Right lobe of liver (tissue), 6 donors: ENCODE measurements around the gene SFT2D2. TPM values are rescaled to one million over a fixed set of nuclear protein-coding genes. Genes with fewer than 3 reads are reported as not detected.

Experiments used
- ATAC-seq, 4 donors: fragments of 200-7000 bp; cut with Tn5 transposase; one replicate each; pipeline ENCODE4 v1.9.1; 2020; ENCODE audit warnings: mild to moderate bottlenecking in 4 of 4, moderate library complexity in 4 of 4
- DNase-seq, 3 donors: peaks; one replicate each; pipeline ENCODE4 v3.0.0-alpha.2; 2020
- H3K27ac ChIP-seq, 3 donors: fragments of 200-600 bp; one replicate each; pipeline ENCODE4 v1.8.0; 2022
- H3K27me3 ChIP-seq, 2 donors: fragments of 200-600 bp; one replicate each; pipeline ENCODE4 v1.8.0; 2022
- H3K36me3 ChIP-seq, 4 donors: fragments of 200-600 bp; sonication (generic) in 1 of 4; one replicate each; pipeline versions ENCODE4 v1.5.1 to v1.8.0; 2017 to 2022; ENCODE audit warnings: control low read depth in 1 of 4
- H3K4me1 ChIP-seq, 4 donors: fragments of 200-600 bp; sonication (generic) in 1 of 4; one replicate each; pipeline versions ENCODE4 v1.5.1 to v1.8.0; 2017 to 2022; ENCODE audit warnings: control low read depth in 1 of 4
- H3K4me3 ChIP-seq, 3 donors: fragments of 200-600 bp; one replicate each; pipeline ENCODE4 v1.8.0; 2022
- H3K9me3 ChIP-seq, 4 donors: fragments of 200-600 bp; sonication (generic) in 1 of 4; one replicate each; pipeline versions ENCODE4 v1.5.1 to v1.8.0; 2017 to 2022; ENCODE audit warnings: control low read depth in 1 of 4
- POLR2A ChIP-seq: fragments of 450-650 bp; IDR thresholded peaks from one replicate; pipeline ENCODE4 v1.6.1; 2017; ENCODE audit warnings: antibody characterized with exemption, mild to moderate bottlenecking
- WGBS: methylation state at CpG from one replicate; pipeline ENCODE4 v1.1.6; 2018; ENCODE audit warnings: low coverage, low lambda C conversion rate; ENCODE audit not compliant: insufficient coverage; ENCODE audit errors: missing lambda C conversion rate; 5-methylcytosine and 5-hydroxymethylcytosine counted together
- intact Hi-C, 2 donors: fragments of 100-400 bp; cut with DNase I; formaldehyde crosslinking; loops; one replicate each; pipeline versions ENCODE4 v1.11.2 to v1.14.1; 2022
- total RNA-seq, 6 experiments: library from RNA; depleted of rRNA in 2 of 6; stranded (reverse); fragments of >200 nt in 2 of 6; fragmentation: NEBNext Ultra II Directional in 3 of 6; extraction: Animal tissue kit (Norgen Biotek cat#: 25700) in 3 of 6; gene quantifications; one replicate each; pipeline versions ENCODE4 v1.1.0 to v1.2.4, GENCODE V29; 2016 to 2023
- TF ChIP-seq, protein P1 (sequence below), 4 donors: fragments of 200-600 bp in 3 of 4; fragments of 450-650 bp in 1 of 4; IDR thresholded peaks; one replicate each; pipeline versions ENCODE4 v1.5.1 to v1.8.0; 2016 to 2022; ENCODE audit warnings: antibody characterized with exemption in 4 of 4, mild to moderate bottlenecking in 2 of 4
- donor health status: DM: no; HTN: yes; CAD: no.
- donor health status: DM: no; HTN: no; CAD: no.
- donor health status: DM: no; HTN: no; CAD: no.
- donor health status: DM: no; HTN: yes; CAD: no.
- donor health status: DM: no; HTN: yes; CAD: no.

SFT2D2 gene
- total RNA-seq, 6 experiments from 2014 or later = 26.5 to 35.4 (median 29.8) TPM

GRCh38 chr1:168263130-168263529 lies 37.3 kb downstream of the SFT2D2 start:
- Histone ChIP-seq H3K9me3 (no peaks in the 10 kb centered on the region), H3K27ac (no peak overlapping the region), H3K4me1 (peaks cover 0 to 9% (median 3%) of the 10 kb centered on the region in 4 donors), H3K36me3 (no peaks in the 10 kb centered on the region), H3K4me3 (no peak overlapping the region), H3K27me3 (no peaks in the 10 kb centered on the region)
- ATAC-seq = no peak
- no peak for DNase-seq
- intact Hi-C loops = no loop called here
- TF ChIP-seq POLR2A = no peak
- TF ChIP-seq, protein P1, sequence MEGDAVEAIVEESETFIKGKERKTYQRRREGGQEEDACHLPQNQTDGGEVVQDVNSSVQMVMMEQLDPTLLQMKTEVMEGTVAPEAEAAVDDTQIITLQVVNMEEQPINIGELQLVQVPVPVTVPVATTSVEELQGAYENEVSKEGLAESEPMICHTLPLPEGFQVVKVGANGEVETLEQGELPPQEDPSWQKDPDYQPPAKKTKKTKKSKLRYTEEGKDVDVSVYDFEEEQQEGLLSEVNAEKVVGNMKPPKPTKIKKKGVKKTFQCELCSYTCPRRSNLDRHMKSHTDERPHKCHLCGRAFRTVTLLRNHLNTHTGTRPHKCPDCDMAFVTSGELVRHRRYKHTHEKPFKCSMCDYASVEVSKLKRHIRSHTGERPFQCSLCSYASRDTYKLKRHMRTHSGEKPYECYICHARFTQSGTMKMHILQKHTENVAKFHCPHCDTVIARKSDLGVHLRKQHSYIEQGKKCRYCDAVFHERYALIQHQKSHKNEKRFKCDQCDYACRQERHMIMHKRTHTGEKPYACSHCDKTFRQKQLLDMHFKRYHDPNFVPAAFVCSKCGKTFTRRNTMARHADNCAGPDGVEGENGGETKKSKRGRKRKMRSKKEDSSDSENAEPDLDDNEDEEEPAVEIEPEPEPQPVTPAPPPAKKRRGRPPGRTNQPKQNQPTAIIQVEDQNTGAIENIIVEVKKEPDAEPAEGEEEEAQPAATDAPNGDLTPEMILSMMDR (IDR thresholded peaks at IDR 0.05) = no peak
- 89% methylated on average over 4 of the region's 4 CpGs for WGBS

- ATAC-seq = no peak
- no peak for DNase-seq
- no peaks in the 10 kb centered on the region for H3K36me3 ChIP-seq
- H3K27ac ChIP-seq = no peak overlapping the region
- H3K4me1 ChIP-seq = peaks cover 0 to 9% (median 3%) of the 10 kb centered on the region in 4 donors
- intact Hi-C loops = no loop called here
- TF ChIP-seq, protein P1 (IDR thresholded peaks at IDR 0.05) = no peak
- TF ChIP-seq POLR2A = no peak
- H3K4me3 ChIP-seq = no peak overlapping the region
- WGBS = 85% methylated on average over 4 of the region's 7 CpGs
- no peaks in the 10 kb centered on the region for H3K9me3 ChIP-seq
- no peaks in the 10 kb centered on the region for H3K27me3 ChIP-seq
Observed at GRCh38 chr1:168264296-168264695, 38.5 kb downstream of the SFT2D2 start.

GRCh38 chr1:168265596-168265995 lies 39.8 kb downstream of the SFT2D2 start:
- TF ChIP-seq, protein P1 (IDR thresholded peaks at IDR 0.05) = no peak
- TF ChIP-seq POLR2A = no peak
- ATAC-seq (no peak), DNase-seq (no peak)
- Histone ChIP-seq H3K9me3 (no peaks in the 10 kb centered on the region), H3K27me3 (no peaks in the 10 kb centered on the region), H3K4me1 (peaks cover 0 to 9% (median 3%) of the 10 kb centered on the region in 4 donors), H3K4me3 (no peak overlapping the region), H3K36me3 (no peaks in the 10 kb centered on the region), H3K27ac (no peak overlapping the region)
- WGBS = no CpG with 5 or more reads among the region's 1 CpG
- intact Hi-C loops = no loop called here

DNA sequence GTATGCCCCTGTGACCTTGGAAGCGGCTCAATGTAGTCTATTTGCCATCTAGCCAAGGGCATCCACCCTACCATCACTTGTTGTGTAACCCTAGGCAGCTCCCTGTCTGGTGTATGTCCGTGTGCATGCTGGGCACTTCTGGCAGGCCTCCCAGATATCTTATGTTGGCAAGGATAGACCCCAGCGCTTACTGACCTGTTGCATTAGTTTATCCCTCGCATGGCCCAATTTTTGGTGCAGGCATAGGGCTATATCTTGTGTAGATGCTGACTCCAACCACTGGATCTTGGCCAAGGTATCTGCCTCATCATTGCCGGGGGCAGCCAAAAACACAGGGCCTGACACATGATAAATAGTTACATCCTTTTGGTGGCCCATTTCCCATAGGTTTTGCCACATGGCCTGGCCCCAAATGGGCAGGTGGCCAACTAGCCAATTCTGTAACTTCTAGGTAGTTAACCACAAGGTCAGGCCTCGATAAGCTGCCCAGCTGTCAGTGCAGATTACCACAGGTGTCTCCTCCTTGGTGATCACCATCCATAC lies 40.9 kb downstream of the SFT2D2 start:
- Histone ChIP-seq H3K36me3 (no peaks in the 10 kb centered on the region), H3K27ac (no peak overlapping the region), H3K4me1 (peaks cover 0 to 9% (median 3%) of the 10 kb centered on the region in 4 donors), H3K27me3 (no peaks in the 10 kb centered on the region), H3K4me3 (no peak overlapping the region), H3K9me3 (no peaks in the 10 kb centered on the region)
- intact Hi-C loops = no loop called here
- DNase-seq (peak; percentile 55 to 80 (median 74)), ATAC-seq (peak; percentile 85 to 97 (median 94))
- 29% methylated on average over 3 of the region's 6 CpGs for WGBS
- TF ChIP-seq, protein P1 (IDR thresholded peaks at IDR 0.05) = no peak
- no peak for TF ChIP-seq POLR2A

DNA sequence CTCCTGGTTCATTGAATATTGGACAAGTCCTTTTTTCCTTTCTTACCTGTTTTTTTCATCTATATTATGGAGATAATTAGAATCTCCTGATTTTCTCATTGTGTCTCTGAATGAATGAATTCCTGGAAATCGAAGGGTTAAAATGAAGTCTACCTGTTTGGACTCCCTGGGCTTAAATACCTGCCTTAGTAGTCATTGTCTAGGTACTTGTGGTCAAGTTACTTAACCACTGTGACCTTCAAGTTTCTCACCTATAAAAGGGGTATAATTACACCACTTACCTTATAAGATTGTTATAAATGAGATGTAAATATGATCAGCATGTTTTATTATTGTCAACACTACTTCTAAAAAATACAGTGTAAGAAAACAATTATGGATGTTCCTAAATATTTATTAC lies 45.8 kb downstream of the SFT2D2 start:
- ATAC-seq (no peak), DNase-seq (no peak)
- no peaks in the 10 kb centered on the region for H3K27me3 ChIP-seq
- TF ChIP-seq POLR2A = no peak
- TF ChIP-seq, protein P1 (IDR thresholded peaks at IDR 0.05) = no peak
- H3K4me1 ChIP-seq = peaks cover 0 to 5% (median 2%) of the 10 kb centered on the region in 4 donors
- H3K4me3 ChIP-seq = no peak overlapping the region
- intact Hi-C loops = no loop called here
- H3K9me3 ChIP-seq = no peaks in the 10 kb centered on the region
- H3K36me3 ChIP-seq = no peaks in the 10 kb centered on the region
- H3K27ac ChIP-seq = no peak overlapping the region
- WGBS = 50% methylated on average over 1 of the region's 1 CpG
